Gastrocnemius medialis (tissue), 4 donors: Measurements from ENCODE around the gene KIF26B.

Experiments used
- CTCF ChIP-seq, 5 experiments: fragments of 450-650 bp in 3 of 5; fragments of 200-600 bp in 2 of 5; sonication (generic) in 2 of 5; IDR thresholded peaks in 4 of 5; conservative IDR thresholded peaks in 1 of 5; 1 replicate in 4 of 5; 2 replicates in 1 of 5; pipeline ENCODE4 v1.5.1; 2016 to 2019; ENCODE audit warnings: antibody characterized with exemption in 5 of 5, mild to moderate bottlenecking in 3 of 5, moderate library complexity in 3 of 5
- POLR2A ChIP-seq, 2 donors: fragments of 450-650 bp; IDR thresholded peaks; one replicate each; pipeline ENCODE4 v1.6.1; 2017; ENCODE audit warnings: antibody characterized with exemption in 2 of 2, mild to moderate bottlenecking in 2 of 2, moderate library complexity in 2 of 2

GRCh38 chr1:245538671-245539070, 383.9 kb downstream of the KIF26B start:
- TF ChIP-seq POLR2A (IDR thresholded peaks at IDR 0.05), result no peak
- no peak for TF ChIP-seq CTCF (IDR thresholded peaks at IDR 0.05 in 4 of 5, conservative IDR thresholded peaks at IDR 0.05 in 1 of 5)
